Sigmoid colon (tissue), 7 donors: ENCODE results near the gene SERP1. TPM values are rescaled to one million over a fixed set of nuclear protein-coding genes. Genes with fewer than 3 reads are reported as not detected.

Source experiments
- DNase-seq: peaks from one replicate; pipeline ENCODE4 v3.0.0-alpha.2; 2019
- H3K27ac ChIP-seq, 4 donors: fragments of 200-600 bp; sonication (generic); one replicate each; pipeline ENCODE4 v1.5.1; 2016 to 2019; ENCODE audit warnings: mild to moderate bottlenecking in 1 of 4
- H3K27me3 ChIP-seq, 3 donors: fragments of 200-600 bp; sonication (generic); one replicate each; pipeline ENCODE4 v1.5.1; 2019; ENCODE audit warnings: mild to moderate bottlenecking in 1 of 3
- H3K36me3 ChIP-seq, 4 donors: fragments of 200-600 bp; sonication (generic); one replicate each; pipeline ENCODE4 v1.5.1; 2016 to 2019
- H3K4me1 ChIP-seq, 4 donors: fragments of 200-600 bp; sonication (generic); one replicate each; pipeline ENCODE4 v1.5.1; 2017 to 2019
- H3K4me3 ChIP-seq, 4 donors: fragments of 200-600 bp; sonication (generic); one replicate each; pipeline ENCODE4 v1.5.1; 2017 to 2019; ENCODE audit warnings: mild to moderate bottlenecking in 2 of 4, moderate library complexity in 1 of 4
- H3K9me3 ChIP-seq, 4 donors: fragments of 200-600 bp in 3 of 4; sonication (generic) in 3 of 4; one replicate each; pipeline versions ENCODE4 v1.5.1 to v1.6.1; 2013 to 2019
- EP300 ChIP-seq, 4 donors: sonication (generic); formaldehyde crosslinking; IDR thresholded peaks; one replicate each; pipeline ENCODE4 v1.6.1; 2017; ENCODE audit warnings: antibody characterized with exemption in 4 of 4
- POLR2A ChIP-seq, 2 donors: fragments of 450-650 bp; IDR thresholded peaks; one replicate each; pipeline ENCODE4 v1.6.1; 2016; ENCODE audit warnings: antibody characterized with exemption in 2 of 2, mild to moderate bottlenecking in 2 of 2, moderate library complexity in 2 of 2
- POLR2AphosphoS5 ChIP-seq, 4 donors: sonication (generic); formaldehyde crosslinking; IDR thresholded peaks; one replicate each; pipeline ENCODE4 v1.6.1; 2017; ENCODE audit warnings: antibody characterized with exemption in 4 of 4
- WGBS, 2 donors: extraction: QIAGEN DNeasy Blood & Tissue Kit; methylation state at CpG; one replicate each; pipeline ENCODE4 v1.1.7; 2013; 5-methylcytosine and 5-hydroxymethylcytosine counted together
- intact Hi-C: fragments of 100-400 bp; cut with DNase I; formaldehyde crosslinking; loops from one replicate; pipeline ENCODE4 v1.15.1; 2023
- polyA plus RNA-seq, 3 donors: library from polyadenylated mRNA; stranded (reverse); fragments of 200-250 nt; gene quantifications; one replicate each; pipeline ENCODE4 v1.2.3, GENCODE V29; 2013
- total RNA-seq, 4 donors: library from RNA; depleted of rRNA; stranded (reverse); fragments of >200 nt; gene quantifications; one replicate each; pipeline ENCODE4 v1.1.0, GENCODE V29; 2016
- TF ChIP-seq, protein P1 (sequence below), 4 experiments: fragments of 450-650 bp in 3 of 4; fragments of 200-600 bp in 1 of 4; IDR thresholded peaks; one replicate each; pipeline ENCODE4 v1.5.1; 2016 to 2019; ENCODE audit warnings: antibody characterized with exemption in 4 of 4, mild to moderate bottlenecking in 3 of 4, moderate library complexity in 2 of 4
- donor health status: healthy with polysubstance abuse.
- donor health status: Bipolar disorder and iron deficiency.
- donor health status: healthy.

SERP1 gene
- total and polyA plus RNA-seq, 7 donors, result 92.0 to 197 (median 140) TPM

DNA sequence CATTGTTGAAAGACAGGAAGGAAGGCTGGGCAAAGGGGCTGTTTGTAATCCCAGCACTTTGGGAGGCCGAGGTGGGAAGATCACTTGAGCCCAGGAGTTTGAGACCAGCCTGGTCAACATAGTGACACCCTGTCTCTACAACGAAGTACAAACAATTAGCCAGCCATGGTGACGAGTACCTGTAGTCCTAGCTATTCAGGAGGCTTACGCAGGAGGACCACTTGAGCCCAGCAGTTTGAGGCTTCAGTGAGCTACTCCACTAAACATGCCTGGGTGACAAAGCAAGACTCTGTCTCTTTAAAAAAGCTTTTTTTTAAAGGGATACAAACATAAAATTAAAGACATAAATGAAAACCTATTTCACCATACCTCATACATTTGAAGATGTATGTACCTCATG, 11.1 kb downstream of the SERP1 start:
- no peak for TF ChIP-seq POLR2AphosphoS5 (IDR thresholded peaks at IDR 0.05)
- TF ChIP-seq POLR2A (IDR thresholded peaks at IDR 0.05), result no peak
- TF ChIP-seq, protein P1, sequence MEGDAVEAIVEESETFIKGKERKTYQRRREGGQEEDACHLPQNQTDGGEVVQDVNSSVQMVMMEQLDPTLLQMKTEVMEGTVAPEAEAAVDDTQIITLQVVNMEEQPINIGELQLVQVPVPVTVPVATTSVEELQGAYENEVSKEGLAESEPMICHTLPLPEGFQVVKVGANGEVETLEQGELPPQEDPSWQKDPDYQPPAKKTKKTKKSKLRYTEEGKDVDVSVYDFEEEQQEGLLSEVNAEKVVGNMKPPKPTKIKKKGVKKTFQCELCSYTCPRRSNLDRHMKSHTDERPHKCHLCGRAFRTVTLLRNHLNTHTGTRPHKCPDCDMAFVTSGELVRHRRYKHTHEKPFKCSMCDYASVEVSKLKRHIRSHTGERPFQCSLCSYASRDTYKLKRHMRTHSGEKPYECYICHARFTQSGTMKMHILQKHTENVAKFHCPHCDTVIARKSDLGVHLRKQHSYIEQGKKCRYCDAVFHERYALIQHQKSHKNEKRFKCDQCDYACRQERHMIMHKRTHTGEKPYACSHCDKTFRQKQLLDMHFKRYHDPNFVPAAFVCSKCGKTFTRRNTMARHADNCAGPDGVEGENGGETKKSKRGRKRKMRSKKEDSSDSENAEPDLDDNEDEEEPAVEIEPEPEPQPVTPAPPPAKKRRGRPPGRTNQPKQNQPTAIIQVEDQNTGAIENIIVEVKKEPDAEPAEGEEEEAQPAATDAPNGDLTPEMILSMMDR (IDR thresholded peaks at IDR 0.05), result no peak
- no peak for TF ChIP-seq EP300 (IDR thresholded peaks at IDR 0.05)
- H3K27ac ChIP-seq, result no peak overlapping the region
- H3K27me3 ChIP-seq, result no peaks in the 10 kb centered on the region
- H3K36me3 ChIP-seq, result no peaks in the 10 kb centered on the region
- no peak overlapping the region for H3K4me3 ChIP-seq
- intact Hi-C loops, result no loop called here
- 68 to 90% methylated on average over 4 of the region's 4 CpGs for WGBS, 2 donors
- no peaks in the 10 kb centered on the region for H3K4me1 ChIP-seq
- no peaks in the 10 kb centered on the region for H3K9me3 ChIP-seq
- DNase-seq, result no peak

- no peak overlapping the region for H3K27ac ChIP-seq
- intact Hi-C loops, result no loop called here
- no peak for TF ChIP-seq POLR2A (IDR thresholded peaks at IDR 0.05)
- TF ChIP-seq POLR2AphosphoS5 (IDR thresholded peaks at IDR 0.05), result no peak
- TF ChIP-seq, protein P1 (IDR thresholded peaks at IDR 0.05), result no peak
- TF ChIP-seq EP300 (IDR thresholded peaks at IDR 0.05), result no peak
- no peaks in the 10 kb centered on the region for H3K27me3 ChIP-seq
- no peak for DNase-seq
- no peaks in the 10 kb centered on the region for H3K4me1 ChIP-seq
- no peaks in the 10 kb centered on the region for H3K36me3 ChIP-seq
- no peaks in the 10 kb centered on the region for H3K9me3 ChIP-seq
- H3K4me3 ChIP-seq, result no peak overlapping the region
Observed at GRCh38 chr3:150531775-150532174, 14.5 kb downstream of the SERP1 start.

DNA sequence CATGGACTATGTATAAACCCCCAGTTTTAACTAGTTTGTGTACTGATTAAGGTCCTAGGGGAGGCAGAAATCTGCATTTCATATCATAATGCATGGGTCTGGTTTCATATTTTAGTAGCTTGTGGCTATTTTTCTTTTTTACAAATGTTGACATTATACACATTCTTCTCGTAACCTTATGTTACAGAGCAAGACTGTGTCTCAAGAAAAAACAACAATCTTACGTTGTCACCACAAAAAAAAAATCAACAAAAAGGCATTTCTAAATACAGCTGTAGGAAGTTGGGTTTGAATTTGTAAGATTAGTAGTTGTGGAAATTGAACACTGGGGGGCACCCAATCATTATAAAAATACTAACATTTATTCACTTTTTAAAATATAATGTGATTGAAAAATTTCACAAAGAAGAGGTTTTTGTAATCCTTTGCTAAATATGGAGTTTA, 17.9 kb downstream of the SERP1 start:
- DNase-seq, result no peak
- H3K9me3 ChIP-seq, result no peaks in the 10 kb centered on the region
- H3K27me3 ChIP-seq, result no peaks in the 10 kb centered on the region
- intact Hi-C loops, result no loop called here
- 11 to 18% methylated on average over 2 of the region's 2 CpGs for WGBS, 2 donors
- no peaks in the 10 kb centered on the region for H3K36me3 ChIP-seq
- H3K4me3 ChIP-seq, result no peak overlapping the region
- no peaks in the 10 kb centered on the region for H3K4me1 ChIP-seq
- TF ChIP-seq POLR2A (IDR thresholded peaks at IDR 0.05) (no peak), POLR2AphosphoS5 (IDR thresholded peaks at IDR 0.05) (no peak), EP300 (IDR thresholded peaks at IDR 0.05) (no peak)
- TF ChIP-seq, protein P1 (IDR thresholded peaks at IDR 0.05), result no peak
- no peak overlapping the region for H3K27ac ChIP-seq

- intact Hi-C loops, result no loop called here
- no peaks in the 10 kb centered on the region for H3K4me1 ChIP-seq
- H3K27ac ChIP-seq, result no peak overlapping the region
- no peak overlapping the region for H3K4me3 ChIP-seq
- no peaks in the 10 kb centered on the region for H3K36me3 ChIP-seq
- DNase-seq, result no peak
- 72 to 73% methylated on average over 10 of the region's 10 CpGs for WGBS, 2 donors
- H3K9me3 ChIP-seq, result no peaks in the 10 kb centered on the region
- no peak for TF ChIP-seq POLR2AphosphoS5 (IDR thresholded peaks at IDR 0.05)
- H3K27me3 ChIP-seq, result no peaks in the 10 kb centered on the region
Observed at GRCh38 chr3:150527464-150528255, 18.6 kb downstream of the SERP1 start.

DNA sequence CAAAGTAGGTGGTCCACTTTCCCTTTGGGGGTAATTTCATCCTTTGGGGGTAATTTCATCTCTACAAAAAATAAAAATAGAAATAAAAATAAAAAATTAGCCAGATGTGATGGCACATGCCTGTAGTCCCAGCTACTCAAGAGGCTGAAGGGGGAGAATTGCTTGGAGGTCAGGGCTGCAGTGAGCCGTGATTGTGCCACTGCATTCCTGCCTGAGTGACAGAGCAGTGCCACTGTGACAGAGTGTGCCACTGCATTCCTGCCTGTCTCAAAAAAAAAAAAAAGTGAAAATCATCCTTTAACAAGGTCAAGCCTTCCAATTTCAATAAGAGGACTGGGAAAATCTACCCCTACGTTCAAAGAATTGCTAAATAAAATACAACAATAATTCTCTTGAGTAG, 22.8 kb downstream of the SERP1 start:
- H3K27ac ChIP-seq, result no peak overlapping the region
- intact Hi-C loops, result no loop called here
- no peak overlapping the region for H3K4me3 ChIP-seq
- H3K36me3 ChIP-seq, result no peaks in the 10 kb centered on the region
- H3K4me1 ChIP-seq, result no peaks in the 10 kb centered on the region
- no peaks in the 10 kb centered on the region for H3K9me3 ChIP-seq
- TF ChIP-seq, protein P1 (IDR thresholded peaks at IDR 0.05), result no peak
- TF ChIP-seq POLR2AphosphoS5 (IDR thresholded peaks at IDR 0.05) (no peak), EP300 (IDR thresholded peaks at IDR 0.05) (no peak), POLR2A (IDR thresholded peaks at IDR 0.05) (no peak)
- no peaks in the 10 kb centered on the region for H3K27me3 ChIP-seq
- 93 to 96% methylated on average over 2 of the region's 2 CpGs for WGBS, 2 donors
- no peak for DNase-seq
